Tibial nerve (tissue), 4 donors: Measurements from ENCODE around the gene PGAP3. TPM values are rescaled to one million over a fixed set of nuclear protein-coding genes. Genes with fewer than 3 reads are reported as not detected.

Experiments used
- DNase-seq, 2 donors: peaks; one replicate each; pipeline ENCODE4 v3.0.0-alpha.2; 2019; ENCODE audit warnings: low spot score in 2 of 2
- H3K27ac ChIP-seq, 4 donors: fragments of 200-600 bp; sonication (generic) in 3 of 4; one replicate each; pipeline ENCODE4 v1.5.1; 2017 to 2019; ENCODE audit warnings: mild to moderate bottlenecking in 1 of 4
- H3K27me3 ChIP-seq, 2 donors: fragments of 200-600 bp; sonication (generic) in 1 of 2; one replicate each; pipeline versions ENCODE4 v1.5.1 to v1.6.0; 2017 to 2019
- H3K36me3 ChIP-seq, 3 donors: fragments of 200-600 bp; sonication (generic); one replicate each; pipeline ENCODE4 v1.5.1; 2018 to 2019
- H3K4me1 ChIP-seq, 4 donors: fragments of 200-600 bp; sonication (generic) in 3 of 4; one replicate each; pipeline ENCODE4 v1.5.1; 2017 to 2019
- H3K4me3 ChIP-seq, 4 donors: fragments of 200-600 bp; sonication (generic) in 3 of 4; one replicate each; pipeline ENCODE4 v1.5.1; 2017 to 2019; ENCODE audit warnings: mild to moderate bottlenecking in 1 of 4, moderate library complexity in 1 of 4
- H3K9me3 ChIP-seq, 4 donors: fragments of 200-600 bp; sonication (generic) in 3 of 4; one replicate each; pipeline ENCODE4 v1.5.1; 2017 to 2019
- CTCF ChIP-seq, 5 experiments: fragments of 200-600 bp in 3 of 5; fragments of 450-650 bp in 2 of 5; sonication (generic) in 3 of 5; IDR thresholded peaks; one replicate each; pipeline ENCODE4 v1.5.1; 2016 to 2019; ENCODE audit warnings: antibody characterized with exemption in 5 of 5, mild to moderate bottlenecking in 3 of 5, moderate library complexity in 2 of 5
- EP300 ChIP-seq, 2 donors: sonication (generic); formaldehyde crosslinking; IDR thresholded peaks; one replicate each; pipeline ENCODE4 v1.6.1; 2017; ENCODE audit warnings: antibody characterized with exemption in 2 of 2, mild to moderate bottlenecking in 1 of 2
- POLR2A ChIP-seq, 2 donors: fragments of 450-650 bp; IDR thresholded peaks; one replicate each; pipeline ENCODE4 v1.6.1; 2017; ENCODE audit warnings: antibody characterized with exemption in 2 of 2, mild to moderate bottlenecking in 2 of 2, moderate library complexity in 2 of 2
- WGBS, 2 donors: methylation state at CpG; one replicate each; pipeline ENCODE4 v1.1.5; 2018; 5-methylcytosine and 5-hydroxymethylcytosine counted together
- total RNA-seq, 4 donors: library from RNA; depleted of rRNA; stranded (reverse); fragments of >200 nt; gene quantifications; one replicate each; pipeline ENCODE4 v1.1.0, GENCODE V29; 2016

The PGAP3 gene
- total RNA-seq, 4 donors from 2014 or later = 10.9 to 16.5 (median 15.1) TPM

DNA sequence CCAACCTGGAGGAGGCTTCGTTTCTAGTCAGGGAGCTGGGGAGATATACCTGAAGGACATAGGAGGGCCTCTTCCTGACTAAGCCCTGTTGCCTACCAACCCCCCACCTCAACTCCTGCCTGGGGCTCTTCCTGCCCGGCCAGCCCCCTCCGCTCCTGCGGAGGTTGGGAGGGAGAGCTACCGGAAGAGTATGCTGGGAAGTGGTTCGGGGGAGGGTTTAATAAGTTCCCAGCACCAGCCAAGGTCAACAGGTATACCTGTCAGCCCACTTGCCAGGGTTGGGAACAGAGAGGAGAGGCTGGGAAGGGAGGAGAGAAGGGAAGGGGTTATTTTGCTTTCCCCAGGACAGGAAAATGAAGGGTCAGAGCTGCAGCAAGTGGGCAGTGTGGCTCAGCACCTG lies 56.5 kb downstream of the PGAP3 start:
- H3K27me3 ChIP-seq = peaks cover 7 to 41% of the 10 kb centered on the region in 2 donors
- no peak for TF ChIP-seq EP300 (IDR thresholded peaks at IDR 0.05)
- no peak for DNase-seq
- no peaks in the 10 kb centered on the region for H3K36me3 ChIP-seq
- 50% methylated on average over 6 of the region's 6 CpGs for WGBS, 2 donors
- H3K4me3 ChIP-seq = no peak overlapping the region
- H3K9me3 ChIP-seq = no peaks in the 10 kb centered on the region
- H3K27ac ChIP-seq = peak overlapping the region in 3 of 4 donors; percentile 64 to 88 (median 82)
- peaks cover 0 to 62% (median 24%) of the 10 kb centered on the region in 4 donors for H3K4me1 ChIP-seq

DNA sequence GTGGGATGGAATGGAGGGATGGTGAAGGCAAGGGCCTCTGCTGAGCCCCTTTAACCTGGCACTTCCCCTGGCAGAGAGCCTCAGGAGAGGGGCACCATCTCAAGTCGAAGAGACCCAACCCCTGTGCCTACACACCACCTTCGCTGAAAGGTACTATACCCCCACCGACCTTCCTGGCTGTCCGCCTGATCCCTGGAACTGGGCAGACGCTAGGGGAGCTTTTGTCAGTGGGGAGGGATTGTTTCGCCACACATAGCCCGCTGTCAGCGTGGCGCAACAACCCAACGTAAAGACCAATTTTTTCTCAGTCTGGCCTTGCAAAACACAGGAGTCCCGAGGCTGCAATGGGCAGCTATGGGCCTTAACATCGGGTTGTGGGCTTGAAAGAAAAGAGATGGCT lies 58.0 kb downstream of the PGAP3 start:
- Histone ChIP-seq H3K27me3 (peaks cover 7 to 56% of the 10 kb centered on the region in 2 donors), H3K9me3 (no peaks in the 10 kb centered on the region), H3K27ac (peak overlapping the region in 1 of 4 donors; percentile 50), H3K36me3 (no peaks in the 10 kb centered on the region), H3K4me3 (no peak overlapping the region), H3K4me1 (peaks cover 0 to 62% (median 23%) of the 10 kb centered on the region in 4 donors)
- 72 to 76% methylated on average over 11 to 12 of the region's 12 CpGs for WGBS, 2 donors
- DNase-seq = no peak
- TF ChIP-seq POLR2A (IDR thresholded peaks at IDR 0.05) = no peak
- TF ChIP-seq EP300 (IDR thresholded peaks at IDR 0.05) = no peak
- TF ChIP-seq CTCF (IDR thresholded peaks at IDR 0.05) = no peak

DNA sequence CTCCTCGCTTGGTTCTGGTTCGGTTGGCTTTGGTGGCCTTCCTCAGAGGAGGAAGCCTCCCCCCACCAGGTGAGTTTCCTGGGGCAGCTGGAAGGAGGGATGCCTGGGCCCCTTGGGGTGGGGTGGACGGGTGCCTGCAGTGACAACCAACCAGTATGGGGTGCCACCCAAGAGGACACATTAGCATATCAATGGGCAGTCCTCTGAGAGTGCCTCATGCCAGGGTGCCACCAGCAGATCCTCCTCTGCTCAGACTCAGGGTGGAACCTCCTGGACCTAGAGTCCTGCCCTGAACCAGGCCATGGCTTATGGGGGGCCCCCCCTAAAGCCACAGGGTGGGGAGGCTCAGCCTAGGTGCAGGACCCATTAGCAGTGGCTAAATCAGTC lies 58.4 kb downstream of the PGAP3 start:
- no peak overlapping the region for H3K4me3 ChIP-seq
- no peak for DNase-seq
- 55 to 61% methylated on average over 3 of the region's 3 CpGs for WGBS, 2 donors
- H3K36me3 ChIP-seq = no peaks in the 10 kb centered on the region
- H3K9me3 ChIP-seq = no peaks in the 10 kb centered on the region
- peaks cover 7 to 59% of the 10 kb centered on the region in 2 donors for H3K27me3 ChIP-seq
- peak overlapping the region in 1 of 4 donors; percentile 50 for H3K27ac ChIP-seq
- TF ChIP-seq POLR2A (IDR thresholded peaks at IDR 0.05) = no peak
- no peak for TF ChIP-seq CTCF (IDR thresholded peaks at IDR 0.05)
- TF ChIP-seq EP300 (IDR thresholded peaks at IDR 0.05) = no peak
- H3K4me1 ChIP-seq = peaks cover 0 to 60% (median 23%) of the 10 kb centered on the region in 4 donors

GRCh38 chr17:39628655-39629493 lies 59.0 kb downstream of the PGAP3 start:
- TF ChIP-seq CTCF (IDR thresholded peaks at IDR 0.05) (no peak), POLR2A (IDR thresholded peaks at IDR 0.05) (no peak), EP300 (IDR thresholded peaks at IDR 0.05) (no peak)
- Histone ChIP-seq H3K27me3 (peaks cover 7 to 59% of the 10 kb centered on the region in 2 donors), H3K4me3 (no peak overlapping the region), H3K27ac (peak overlapping the region in 2 of 4 donors; percentile 66 to 90), H3K9me3 (no peaks in the 10 kb centered on the region), H3K4me1 (peaks cover 0 to 56% (median 21%) of the 10 kb centered on the region in 4 donors), H3K36me3 (no peaks in the 10 kb centered on the region)
- 59 to 66% methylated on average over 10 of the region's 10 CpGs for WGBS, 2 donors
- no peak for DNase-seq

GRCh38 chr17:39627712-39628516 lies 59.9 kb downstream of the PGAP3 start:
- 40 to 65% methylated on average over 7 to 11 of the region's 16 CpGs for WGBS, 2 donors
- TF ChIP-seq POLR2A (IDR thresholded peaks at IDR 0.05) (no peak), EP300 (IDR thresholded peaks at IDR 0.05) (no peak), CTCF (IDR thresholded peaks at IDR 0.05) (no peak)
- peak overlapping the region; percentile 4 to 90 (median 58) for H3K27ac ChIP-seq
- H3K27me3 ChIP-seq = peaks cover 7 to 59% of the 10 kb centered on the region in 2 donors
- no peaks in the 10 kb centered on the region for H3K36me3 ChIP-seq
- H3K4me1 ChIP-seq = peaks cover 0 to 56% (median 23%) of the 10 kb centered on the region in 4 donors
- DNase-seq = no peak
- H3K9me3 ChIP-seq = no peaks in the 10 kb centered on the region
- H3K4me3 ChIP-seq = peak overlapping the region in 1 of 4 donors; percentile 32
